NCI-H774 (cell line): ENCODE measurements around the gene APOA1.
"Not testable (repeated sequence)": the region's sequence is repeated elsewhere in the genome, so short reads cannot be mapped to it uniquely, and the experiment has no call there.

Experiments used
- DNase-seq: peaks from one replicate; lab custom pipeline; 2025; lab: John Stamatoyannopoulos, UW

APOA1 gene

GRCh38 chr11:116857936-116858335, 20.5 kb upstream of the APOA1 start:
- DNase-seq: no peak

GRCh38 chr11:116857316-116857715, 19.9 kb upstream of the APOA1 start:
- no peak for DNase-seq

- no peak for DNase-seq
These were observed 19.0 kb upstream of the APOA1 start for GRCh38 chr11:116856423-116856822.

GRCh38 chr11:116855413-116855812, 18.0 kb upstream of the APOA1 start:
- DNase-seq: no peak

- no peak for DNase-seq
These were observed 16.1 kb upstream of the APOA1 start for GRCh38 chr11:116853461-116854073.

- no peak for DNase-seq
These were observed 15.0 kb upstream of the APOA1 start for GRCh38 chr11:116852261-116853031.

- no peak for DNase-seq
These were observed 14.2 kb upstream of the APOA1 start for GRCh38 chr11:116851626-116852025.

- DNase-seq: no peak
These were observed 12.1 kb upstream of the APOA1 start for GRCh38 chr11:116849486-116849885.

- no peak for DNase-seq
These were observed 11.6 kb upstream of the APOA1 start for GRCh38 chr11:116849060-116849459.

GRCh38 chr11:116847612-116848011, 10.2 kb upstream of the APOA1 start:
- no peak for DNase-seq

GRCh38 chr11:116844722-116845121, 7.3 kb upstream of the APOA1 start:
- DNase-seq: no peak

GRCh38 chr11:116843661-116844060, 6.2 kb upstream of the APOA1 start:
- no peak for DNase-seq

GRCh38 chr11:116842909-116843308, 5.5 kb upstream of the APOA1 start:
- DNase-seq: no peak

GRCh38 chr11:116842117-116842516, 4.7 kb upstream of the APOA1 start:
- no peak for DNase-seq

GRCh38 chr11:116840746-116841296, 3.4 kb upstream of the APOA1 start:
- DNase-seq: no peak

- no peak for DNase-seq
These were observed 2.9 kb upstream of the APOA1 start for GRCh38 chr11:116840224-116840745.

GRCh38 chr11:116838321-116839084, 1.1 kb upstream of the APOA1 start:
- no peak for DNase-seq

- no peak for DNase-seq
These were observed 810 bp downstream of the APOA1 start for GRCh38 chr11:116836632-116836991.

- DNase-seq: peak; percentile 86
These were observed 1.4 kb downstream of the APOA1 start for GRCh38 chr11:116835791-116836631.

- DNase-seq: no peak
These were observed 2.2 kb downstream of the APOA1 start for GRCh38 chr11:116835042-116835772.

GRCh38 chr11:116834535-116835041, 2.8 kb downstream of the APOA1 start:
- not testable (repeated sequence) for DNase-seq
